ENCODE measurements around the gene IAH1.

The IAH1 gene

DNA sequence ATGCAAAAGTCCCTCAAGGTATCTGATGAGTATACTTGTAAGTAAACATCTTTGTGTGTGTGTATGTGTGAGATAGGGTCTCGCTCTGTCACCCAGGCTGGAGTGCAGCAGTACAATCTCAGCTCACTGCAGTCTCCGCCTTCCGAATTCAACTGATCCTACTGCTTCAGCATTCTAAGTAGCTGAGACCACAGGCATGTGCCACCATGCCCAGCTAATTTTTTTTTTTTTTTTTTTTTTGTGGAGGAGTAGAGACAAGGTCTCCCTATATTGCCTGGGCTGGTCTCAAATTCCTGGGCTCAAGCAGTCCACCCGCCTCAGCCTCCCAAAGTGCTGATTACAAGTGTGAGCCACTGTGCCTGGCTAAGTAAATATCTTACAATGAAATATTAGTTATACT is 58.1 kb downstream of the IAH1 start:
- no peak for DNase-seq

DNA sequence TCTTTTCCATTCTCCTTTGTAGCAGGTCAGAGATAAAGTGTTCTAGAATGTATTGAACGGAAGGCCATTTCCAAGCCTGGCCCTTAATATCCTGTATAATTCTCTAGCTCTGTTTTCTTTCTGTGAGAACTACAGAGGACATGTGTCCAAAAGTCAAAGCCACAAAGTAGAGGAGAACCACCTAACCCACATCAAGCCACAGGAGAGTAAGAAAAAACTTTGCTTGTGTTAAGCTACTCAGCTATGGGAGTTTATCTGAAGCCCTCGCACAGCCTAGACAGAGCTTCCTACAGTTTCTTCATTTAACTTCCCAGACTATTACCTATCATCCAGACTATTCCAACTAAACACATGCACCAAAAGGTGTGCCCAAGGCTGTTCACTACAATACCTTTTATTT is 59.3 kb downstream of the IAH1 start:
- no peak for DNase-seq

GRCh38 chr2:9535177-9535576 is 60.8 kb downstream of the IAH1 start:
- DNase-seq, result no peak

DNA sequence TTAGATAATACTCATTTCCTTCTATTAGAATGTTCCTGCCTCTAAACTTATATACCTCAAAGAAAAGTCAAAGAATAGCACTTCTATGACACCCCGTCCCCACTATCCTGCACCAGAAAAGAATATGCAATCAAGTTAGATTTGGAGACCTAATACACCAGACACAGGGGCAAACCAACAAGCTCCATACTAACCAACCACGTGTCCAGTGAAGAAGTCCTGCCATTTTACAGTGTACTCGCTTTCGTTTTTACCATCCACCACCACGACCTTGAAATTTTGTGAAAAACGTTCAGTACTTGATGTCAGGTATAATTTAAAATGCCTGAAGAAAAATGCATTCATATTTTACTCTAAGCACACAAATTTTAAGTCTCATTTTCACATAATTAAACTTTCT is 62.2 kb downstream of the IAH1 start:
- no peak for DNase-seq

GRCh38 chr2:9538000-9538507 is 63.7 kb downstream of the IAH1 start:
- peak; percentile 84 for DNase-seq

All from fibroblast of skin of right quadriceps (primary cell).